ENCODE measurements around the gene TUBGCP3. TPM values are rescaled to one million over a fixed set of nuclear protein-coding genes. Genes with fewer than 3 reads are reported as not detected.

The TUBGCP3 gene, protein sequence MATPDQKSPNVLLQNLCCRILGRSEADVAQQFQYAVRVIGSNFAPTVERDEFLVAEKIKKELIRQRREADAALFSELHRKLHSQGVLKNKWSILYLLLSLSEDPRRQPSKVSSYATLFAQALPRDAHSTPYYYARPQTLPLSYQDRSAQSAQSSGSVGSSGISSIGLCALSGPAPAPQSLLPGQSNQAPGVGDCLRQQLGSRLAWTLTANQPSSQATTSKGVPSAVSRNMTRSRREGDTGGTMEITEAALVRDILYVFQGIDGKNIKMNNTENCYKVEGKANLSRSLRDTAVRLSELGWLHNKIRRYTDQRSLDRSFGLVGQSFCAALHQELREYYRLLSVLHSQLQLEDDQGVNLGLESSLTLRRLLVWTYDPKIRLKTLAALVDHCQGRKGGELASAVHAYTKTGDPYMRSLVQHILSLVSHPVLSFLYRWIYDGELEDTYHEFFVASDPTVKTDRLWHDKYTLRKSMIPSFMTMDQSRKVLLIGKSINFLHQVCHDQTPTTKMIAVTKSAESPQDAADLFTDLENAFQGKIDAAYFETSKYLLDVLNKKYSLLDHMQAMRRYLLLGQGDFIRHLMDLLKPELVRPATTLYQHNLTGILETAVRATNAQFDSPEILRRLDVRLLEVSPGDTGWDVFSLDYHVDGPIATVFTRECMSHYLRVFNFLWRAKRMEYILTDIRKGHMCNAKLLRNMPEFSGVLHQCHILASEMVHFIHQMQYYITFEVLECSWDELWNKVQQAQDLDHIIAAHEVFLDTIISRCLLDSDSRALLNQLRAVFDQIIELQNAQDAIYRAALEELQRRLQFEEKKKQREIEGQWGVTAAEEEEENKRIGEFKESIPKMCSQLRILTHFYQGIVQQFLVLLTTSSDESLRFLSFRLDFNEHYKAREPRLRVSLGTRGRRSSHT
- 12.0 TPM in 2 replicates for total RNA-seq (2014; rRNA removed; shearing (Covaris generic))
- 12.2 and 13.1 TPM in 2 replicates for polyA plus RNA-seq (2016; fragmentation: Nextera tagmentation; extraction: Ambion mirVana)

DNA sequence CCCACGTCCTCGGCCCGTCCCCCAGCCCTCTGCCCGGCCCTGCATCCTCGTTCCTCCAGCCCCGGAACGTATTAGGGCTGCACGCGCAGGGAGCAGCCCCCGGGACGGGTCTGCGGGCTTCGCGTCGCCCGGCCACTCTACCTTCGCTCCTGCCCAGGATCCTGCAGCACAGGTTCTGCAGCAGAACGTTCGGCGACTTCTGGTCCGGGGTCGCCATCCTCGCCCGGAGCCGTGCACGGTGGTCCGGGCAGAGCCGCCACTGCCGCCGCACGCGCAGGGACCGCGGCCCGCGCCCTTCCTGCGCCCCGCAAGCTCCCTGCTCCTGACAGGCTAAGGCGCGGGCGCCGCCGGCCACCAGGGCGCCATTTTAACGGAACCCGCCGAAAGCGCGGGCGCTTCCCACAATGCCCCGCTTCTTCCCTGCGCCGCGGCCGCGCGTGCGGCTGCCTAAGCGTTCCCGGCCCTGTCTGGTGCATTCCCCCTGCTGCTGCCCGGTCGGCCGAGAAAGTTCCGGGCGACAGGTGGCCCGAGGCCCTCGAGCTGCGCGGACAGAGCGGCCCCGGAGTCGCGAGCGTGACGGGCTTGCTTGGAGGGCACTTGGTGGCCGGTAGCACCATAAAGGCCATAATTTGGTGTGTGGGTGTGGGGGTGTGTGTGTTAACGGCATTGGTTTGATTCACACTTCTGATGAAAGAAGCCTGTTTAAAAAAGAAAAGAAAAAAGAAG is at the start of gene TUBGCP3:
TSS of gene TUBGCP3 (minus strand) at position 390 of the 726 bp plus-strand sequence. CDS start at position 217, 173 bp downstream.
- H3K9ac ChIP-seq = peak within 1 kb of the TSS; percentile 90
- in situ Hi-C loops (cut with MboI) = no loop called here
- H3K4me3 ChIP-seq = peak within 1 kb of the TSS; percentile 80
- no peak for TF ChIP-seq EZH2phosphoT487 (IDR thresholded peaks at IDR 0.05; ENCODE audit: insufficient read depth, low read depth)
- TF ChIP-seq EZH2 (IDR thresholded peaks at IDR 0.05; ENCODE audit: insufficient read depth, poor library complexity, severe bottlenecking) = no peak
- H4K20me1 ChIP-seq (ENCODE audit: insufficient read depth) = no peaks in the 10 kb centered on the region
- peak within 1 kb of the TSS; percentile 89 for H3K4me2 ChIP-seq (ENCODE audit: unreplicated experiment)
- H2AFZ ChIP-seq = peak within 1 kb of the TSS; percentile 95
- H3K9me2 ChIP-seq (ENCODE audit: insufficient read depth) = no peaks in the 10 kb centered on the region
- H3K9me3 ChIP-seq (ENCODE audit: low read depth) = no peaks in the 10 kb centered on the region
- peaks cover 9% of the 10 kb centered on the region for H3F3A ChIP-seq (ENCODE audit: insufficient read depth)
- peaks cover 7% of the 10 kb centered on the region; the same call in 1 of the 2 replicates for H3K4me1 ChIP-seq (ENCODE audit: insufficient read depth)
- peak within 1 kb of the TSS; percentile 84 for H3K27ac ChIP-seq
- DNase-seq = peak; percentile 95
- WGBS, 2 experiments (ENCODE audit: low coverage in 1 of 2, low lambda C conversion rate in 2 of 2, missing lambda C conversion rate in 2 of 2) = 1% methylated on average over 75 of the region's 77 CpGs
- no peaks in the 10 kb centered on the region for H3K27me3 ChIP-seq (replicated peaks; ENCODE audit: insufficient read depth)
- H3K36me3 ChIP-seq (ENCODE audit: low read depth) = no peaks in the 10 kb centered on the region
- peaks cover 42% of the 10 kb centered on the region for H3K79me2 ChIP-seq (ENCODE audit: insufficient read depth)

DNA sequence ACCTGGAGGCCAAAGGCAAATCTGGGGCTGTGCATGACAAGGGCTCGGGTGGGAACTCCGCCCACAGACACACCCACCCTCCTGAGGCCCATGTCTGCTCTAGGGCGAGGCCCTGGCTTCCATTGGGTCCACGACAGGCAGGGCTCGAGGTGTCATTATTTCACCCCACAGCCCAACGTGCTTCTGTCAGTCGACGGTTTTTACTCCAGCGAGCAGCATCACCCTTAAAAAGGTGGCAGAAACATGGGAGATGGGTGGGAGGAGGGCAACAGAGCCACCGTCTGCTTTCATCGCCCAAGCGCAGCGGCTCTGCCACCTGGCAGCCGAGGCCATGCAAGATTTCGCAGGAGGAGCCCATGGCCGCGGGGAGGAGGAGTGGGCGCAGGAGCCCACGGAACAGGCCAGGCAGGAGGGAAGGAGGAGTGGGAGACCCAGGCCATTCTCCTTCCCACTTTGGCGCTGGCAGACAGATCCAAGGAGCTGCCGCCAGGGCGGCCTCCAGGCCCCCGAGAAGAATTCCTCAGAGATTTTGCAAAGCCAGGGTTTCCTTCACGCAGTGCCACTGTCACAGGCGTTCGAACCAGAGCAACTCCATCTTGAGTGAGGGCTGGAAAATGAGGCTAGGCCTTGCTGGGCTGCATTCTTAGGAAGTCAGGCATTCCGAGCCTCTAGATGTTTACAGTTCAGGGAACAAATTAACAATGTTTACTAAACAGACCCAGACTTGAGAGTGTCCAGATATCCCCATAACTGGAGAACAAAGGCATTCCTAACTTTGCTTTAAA is 49.3 kb upstream of the TUBGCP3 start:
- H3K27me3 ChIP-seq (replicated peaks; ENCODE audit: insufficient read depth) = peaks cover 54% of the 10 kb centered on the region
- H2AFZ ChIP-seq = no peak overlapping the region
- TF ChIP-seq EZH2phosphoT487 (IDR thresholded peaks at IDR 0.05; ENCODE audit: insufficient read depth, low read depth) (no peak), EZH2 (IDR thresholded peaks at IDR 0.05; ENCODE audit: insufficient read depth, poor library complexity, severe bottlenecking) (no peak)
- in situ Hi-C loops (cut with MboI) = loop anchor here (25.0 kb wide), 1 partner anchor 225 kb away; no protein-coding TSS in a partner anchor
- DNase-seq = no peak
- 64 to 65% methylated on average over 23 to 27 of the region's 27 CpGs for WGBS, 2 experiments (ENCODE audit: low coverage in 1 of 2, low lambda C conversion rate in 2 of 2, missing lambda C conversion rate in 2 of 2)
- no peaks in the 10 kb centered on the region for H4K20me1 ChIP-seq (ENCODE audit: insufficient read depth)
- no peak overlapping the region for H3K4me2 ChIP-seq (ENCODE audit: unreplicated experiment)
- no peaks in the 10 kb centered on the region for H3K36me3 ChIP-seq (ENCODE audit: low read depth)
- H3F3A ChIP-seq (ENCODE audit: insufficient read depth) = no peaks in the 10 kb centered on the region
- H3K9me3 ChIP-seq (ENCODE audit: low read depth) = no peaks in the 10 kb centered on the region
- H3K9ac ChIP-seq = no peak overlapping the region
- no peaks in the 10 kb centered on the region for H3K79me2 ChIP-seq (ENCODE audit: insufficient read depth)
- no peaks in the 10 kb centered on the region for H3K4me1 ChIP-seq (ENCODE audit: insufficient read depth)
- H3K9me2 ChIP-seq (ENCODE audit: insufficient read depth) = no peaks in the 10 kb centered on the region
- H3K4me3 ChIP-seq = no peak overlapping the region
- no peak overlapping the region for H3K27ac ChIP-seq

DNA sequence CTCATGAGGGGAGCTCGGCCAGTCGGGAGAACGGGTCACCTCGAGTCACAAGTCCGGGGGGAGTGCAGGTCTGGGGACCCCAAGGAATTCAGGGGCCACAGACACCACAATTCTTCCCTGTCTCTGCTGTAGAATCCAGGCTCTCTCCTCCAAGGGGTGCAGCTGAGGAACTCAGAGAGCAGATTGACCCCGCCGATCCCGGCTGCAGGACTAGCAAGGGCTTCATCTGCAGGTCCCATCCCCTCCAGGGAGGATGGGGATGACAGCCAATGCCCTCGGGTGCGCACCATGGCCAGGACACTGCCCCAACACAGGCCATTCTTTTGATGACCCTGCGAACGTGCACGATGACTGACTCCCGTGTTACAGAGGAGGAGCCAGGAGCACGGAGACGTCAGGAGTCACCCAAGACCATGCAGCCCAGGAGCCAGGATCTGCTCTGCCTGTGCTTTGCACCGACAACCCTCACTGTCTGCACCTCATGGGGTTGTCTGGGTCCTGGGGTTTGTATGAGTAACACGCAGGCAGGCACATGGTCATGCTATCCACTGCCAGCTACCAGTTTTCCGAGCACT is 48.5 kb upstream of the TUBGCP3 start:
- no peaks in the 10 kb centered on the region for H3K36me3 ChIP-seq (ENCODE audit: low read depth)
- H4K20me1 ChIP-seq (ENCODE audit: insufficient read depth) = no peaks in the 10 kb centered on the region
- TF ChIP-seq EZH2 (IDR thresholded peaks at IDR 0.05; ENCODE audit: insufficient read depth, poor library complexity, severe bottlenecking) (no peak), EZH2phosphoT487 (IDR thresholded peaks at IDR 0.05; ENCODE audit: insufficient read depth, low read depth) (no peak)
- no peak overlapping the region for H3K4me2 ChIP-seq (ENCODE audit: unreplicated experiment)
- no peaks in the 10 kb centered on the region for H3K4me1 ChIP-seq (ENCODE audit: insufficient read depth)
- H2AFZ ChIP-seq = no peak overlapping the region
- H3F3A ChIP-seq (ENCODE audit: insufficient read depth) = no peaks in the 10 kb centered on the region
- DNase-seq = no peak
- no peak overlapping the region for H3K9ac ChIP-seq
- in situ Hi-C loops (cut with MboI) = loop anchor here (25.0 kb wide), 1 partner anchor 226 kb away; no protein-coding TSS in a partner anchor
- H3K79me2 ChIP-seq (ENCODE audit: insufficient read depth) = no peaks in the 10 kb centered on the region
- 50 to 56% methylated on average over 19 of the region's 19 CpGs for WGBS, 2 experiments (ENCODE audit: low coverage in 1 of 2, low lambda C conversion rate in 2 of 2, missing lambda C conversion rate in 2 of 2)
- H3K9me3 ChIP-seq (ENCODE audit: low read depth) = no peaks in the 10 kb centered on the region
- no peak overlapping the region for H3K27ac ChIP-seq
- no peaks in the 10 kb centered on the region for H3K9me2 ChIP-seq (ENCODE audit: insufficient read depth)
- peaks cover 54% of the 10 kb centered on the region for H3K27me3 ChIP-seq (replicated peaks; ENCODE audit: insufficient read depth)
- H3K4me3 ChIP-seq = no peak overlapping the region
